A673 (cell line): ENCODE data around the gene SPACA1. TPM values are rescaled to one million over a fixed set of nuclear protein-coding genes. Genes with fewer than 3 reads are reported as not detected.

ENCODE experiments used
- BruUV-seq: library from RNA; stranded (reverse); fragments of 400-500 nt; replicated peaks from 2 replicates; lab custom pipeline; 2021; lab: Mats Ljungman, UMichigan
- CTCF ChIA-PET: fragments of 300-600 bp; sonication (Branson Sonifier 250); formaldehyde crosslinking; loops from one replicate; lab custom pipeline; 2022; ENCODE audit warnings: antibody characterized with exemption; lab: Charles Lee
- POLR2A ChIA-PET: fragments of 300-600 bp; sonication (Branson Sonifier 250); formaldehyde crosslinking; loops from one replicate; lab custom pipeline; 2022; ENCODE audit warnings: antibody characterized with exemption; ENCODE audit not compliant: low non-redundant PET; lab: Charles Lee
- DNase-seq: peaks from one replicate; pipeline ENCODE4 v3.0.0-alpha.2; 2015; ENCODE audit warnings: low spot score
- H3K27ac ChIP-seq: fragments of 200-600 bp; sonication (generic); 2 replicates; pipeline ENCODE4 v1.5.1; 2016; ENCODE audit warnings: mixed run types, low read depth, mild to moderate bottlenecking, mixed read lengths, antibody characterized with exemption, low read length; ENCODE audit not compliant: poor library complexity, severe bottlenecking
- H3K27me3 ChIP-seq: fragments of 200-600 bp; sonication (generic); replicated peaks from 2 replicates; pipeline ENCODE4 v1.6.1; 2017; ENCODE audit warnings: mixed run types, low read depth, mild to moderate bottlenecking, mixed read lengths, antibody characterized with exemption, low read length; ENCODE audit not compliant: insufficient read depth, poor library complexity
- H3K36me3 ChIP-seq: fragments of 200-600 bp; sonication (generic); 2 replicates; pipeline ENCODE4 v1.6.1; 2016; ENCODE audit warnings: mixed run types, mild to moderate bottlenecking, mixed read lengths, antibody characterized with exemption, low read length; ENCODE audit not compliant: insufficient read depth, poor library complexity, severe bottlenecking
- H3K4me1 ChIP-seq: fragments of 200-600 bp; sonication (generic); 2 replicates; pipeline ENCODE4 v1.6.1; 2017; ENCODE audit warnings: mixed run types, mild to moderate bottlenecking, mixed read lengths, antibody characterized with exemption, low read length; ENCODE audit not compliant: insufficient read depth, poor library complexity, severe bottlenecking
- H3K4me3 ChIP-seq: fragments of 200-600 bp; sonication (generic); 2 replicates; pipeline ENCODE4 v1.5.1; 2016; ENCODE audit warnings: low read depth, mixed run types, mild to moderate bottlenecking, mixed read lengths, low read length; ENCODE audit not compliant: poor library complexity, severe bottlenecking
- H3K9me3 ChIP-seq: fragments of 200-600 bp; sonication (generic); 2 replicates; pipeline ENCODE4 v1.6.1; 2016; ENCODE audit warnings: mixed run types, low read depth, mild to moderate bottlenecking, mixed read lengths, antibody characterized with exemption, low read length; ENCODE audit not compliant: poor library complexity, severe bottlenecking
- EZH2 ChIP-seq: fragments of 200-600 bp; sonication (generic); IDR thresholded peaks from 2 replicates; pipeline ENCODE4 v1.6.1; 2017; ENCODE audit warnings: borderline replicate concordance, low read depth, mild to moderate bottlenecking, mixed read lengths, antibody characterized with exemption, low read length; ENCODE audit not compliant: poor library complexity, severe bottlenecking
- intact Hi-C: fragments of 100-400 bp; cut with micrococcal nuclease; formaldehyde crosslinking; loops from one replicate; pipeline ENCODE4 v1.10.0; 2022; ENCODE audit not compliant: unreplicated experiment
- total RNA-seq: library from RNA; stranded (reverse); gene quantifications from 2 replicates; pipeline ENCODE4 v1.2.3, GENCODE V29; 2021
- TF ChIP-seq, protein P1 (sequence below): fragments of 300-800, 200-600 bp; sonication (generic); conservative IDR thresholded peaks from 2 replicates; pipeline ENCODE4 v1.5.1; 2017; ENCODE audit warnings: low read depth, mild to moderate bottlenecking, antibody characterized with exemption, low read length, moderate library complexity, mixed read lengths

SPACA1 gene
- total RNA-seq, 1 experiment from 2014 or later, result not detected

- Histone ChIP-seq H3K4me3 (no peak overlapping the region), H3K27ac (no peak overlapping the region), H3K36me3 (no peaks in the 10 kb centered on the region), H3K9me3 (no peaks in the 10 kb centered on the region), H3K4me1 (peaks cover 10% of the 10 kb centered on the region), H3K27me3 (peaks cover 9% of the 10 kb centered on the region)
- POLR2A ChIA-PET, result no interaction called here
- CTCF ChIA-PET, result no interaction called here
- DNase-seq, result no peak
- intact Hi-C loops, result no loop called here
- no peak for TF ChIP-seq EZH2
- TF ChIP-seq, protein P1, sequence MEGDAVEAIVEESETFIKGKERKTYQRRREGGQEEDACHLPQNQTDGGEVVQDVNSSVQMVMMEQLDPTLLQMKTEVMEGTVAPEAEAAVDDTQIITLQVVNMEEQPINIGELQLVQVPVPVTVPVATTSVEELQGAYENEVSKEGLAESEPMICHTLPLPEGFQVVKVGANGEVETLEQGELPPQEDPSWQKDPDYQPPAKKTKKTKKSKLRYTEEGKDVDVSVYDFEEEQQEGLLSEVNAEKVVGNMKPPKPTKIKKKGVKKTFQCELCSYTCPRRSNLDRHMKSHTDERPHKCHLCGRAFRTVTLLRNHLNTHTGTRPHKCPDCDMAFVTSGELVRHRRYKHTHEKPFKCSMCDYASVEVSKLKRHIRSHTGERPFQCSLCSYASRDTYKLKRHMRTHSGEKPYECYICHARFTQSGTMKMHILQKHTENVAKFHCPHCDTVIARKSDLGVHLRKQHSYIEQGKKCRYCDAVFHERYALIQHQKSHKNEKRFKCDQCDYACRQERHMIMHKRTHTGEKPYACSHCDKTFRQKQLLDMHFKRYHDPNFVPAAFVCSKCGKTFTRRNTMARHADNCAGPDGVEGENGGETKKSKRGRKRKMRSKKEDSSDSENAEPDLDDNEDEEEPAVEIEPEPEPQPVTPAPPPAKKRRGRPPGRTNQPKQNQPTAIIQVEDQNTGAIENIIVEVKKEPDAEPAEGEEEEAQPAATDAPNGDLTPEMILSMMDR, result no peak
- BruUV-seq, result no TSS peak
Observed at GRCh38 chr6:88004707-88005106, 42.9 kb upstream of the SPACA1 start.

GRCh38 chr6:88006557-88006956 lies 41.1 kb upstream of the SPACA1 start:
- H3K4me3 ChIP-seq, result no peak overlapping the region
- no peaks in the 10 kb centered on the region for H3K9me3 ChIP-seq
- H3K27ac ChIP-seq, result no peak overlapping the region
- BruUV-seq, result no TSS peak
- intact Hi-C loops, result no loop called here
- ChIA-PET CTCF (no interaction called here), POLR2A (no interaction called here)
- H3K4me1 ChIP-seq, result peaks cover 10% of the 10 kb centered on the region
- no peak for DNase-seq
- H3K36me3 ChIP-seq, result no peaks in the 10 kb centered on the region
- peaks cover 5% of the 10 kb centered on the region for H3K27me3 ChIP-seq
- TF ChIP-seq, protein P1, result no peak
- no peak for TF ChIP-seq EZH2

- ChIA-PET POLR2A (no interaction called here), CTCF (no interaction called here)
- TF ChIP-seq, protein P1, result no peak
- TF ChIP-seq EZH2, result no peak
- DNase-seq, result no peak
- no peaks in the 10 kb centered on the region for H3K36me3 ChIP-seq
- peaks cover 10% of the 10 kb centered on the region for H3K4me1 ChIP-seq
- H3K9me3 ChIP-seq, result no peaks in the 10 kb centered on the region
- H3K27me3 ChIP-seq, result peaks cover 5% of the 10 kb centered on the region
- no TSS peak for BruUV-seq
- intact Hi-C loops, result no loop called here
- no peak overlapping the region for H3K27ac ChIP-seq
- H3K4me3 ChIP-seq, result peak overlapping the region; percentile 9
Observed at GRCh38 chr6:88008411-88008810, 39.2 kb upstream of the SPACA1 start.
